ENCODE data around the gene FOXK2.

The FOXK2 gene

GRCh38 chr17:82609655-82610054 is 90.1 kb downstream of the FOXK2 start:
- DNase-seq (ENCODE audit: low spot score), result no peak

DNA sequence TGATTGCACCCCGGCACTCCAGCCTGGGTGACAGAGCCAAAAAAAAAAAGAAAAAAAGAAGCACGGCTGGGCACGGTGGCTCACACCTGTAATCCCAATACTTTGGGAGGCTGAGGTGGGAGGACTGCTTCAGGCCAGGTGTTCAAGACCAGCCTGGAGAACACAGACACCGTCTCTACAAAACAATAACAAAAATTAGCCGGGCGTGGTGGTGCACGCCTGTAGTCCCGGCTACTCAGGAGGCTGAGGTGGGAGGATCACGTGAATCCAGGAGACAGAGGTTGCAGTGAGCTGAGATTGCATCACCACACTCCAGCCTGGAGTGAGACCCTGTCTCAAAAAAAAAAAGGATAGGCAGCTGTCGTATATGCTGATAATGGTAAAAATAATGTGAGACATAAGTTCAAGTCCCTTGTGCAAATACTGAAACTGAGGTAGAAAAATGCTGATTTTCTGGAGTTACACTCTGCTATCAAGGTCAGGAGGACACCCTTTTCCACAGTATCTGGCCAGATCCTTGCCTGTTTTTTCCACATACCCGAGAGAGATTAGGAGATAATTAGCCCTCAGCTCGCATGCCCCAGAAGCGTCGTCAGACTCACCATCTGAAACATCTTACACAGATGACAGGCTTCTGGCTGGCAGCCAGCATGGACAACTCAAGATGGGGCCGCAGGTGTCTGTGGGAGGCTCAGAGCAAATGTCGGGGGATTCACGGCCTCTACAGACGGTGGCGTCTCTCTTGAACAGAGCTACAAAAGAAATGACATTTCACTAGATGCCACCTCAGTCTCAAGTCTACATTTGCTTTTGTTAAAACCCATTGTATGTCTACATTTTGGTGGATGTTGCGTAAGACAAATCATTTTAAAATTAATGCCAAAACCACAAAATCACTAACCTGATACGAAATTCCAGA is 91.9 kb downstream of the FOXK2 start:
- no peak for DNase-seq (ENCODE audit: low spot score)

GRCh38 chr17:82613283-82614094 is 94.0 kb downstream of the FOXK2 start:
- no peak for DNase-seq (ENCODE audit: low spot score)

GRCh38 chr17:82614095-82614631 is 94.6 kb downstream of the FOXK2 start:
- no peak for DNase-seq (ENCODE audit: low spot score)

- no peak for DNase-seq (ENCODE audit: low spot score)
These were observed 95.8 kb downstream of the FOXK2 start for GRCh38 chr17:82615084-82616020.

GRCh38 chr17:82616021-82616711 is 96.6 kb downstream of the FOXK2 start:
- no peak for DNase-seq (ENCODE audit: low spot score)

DNA sequence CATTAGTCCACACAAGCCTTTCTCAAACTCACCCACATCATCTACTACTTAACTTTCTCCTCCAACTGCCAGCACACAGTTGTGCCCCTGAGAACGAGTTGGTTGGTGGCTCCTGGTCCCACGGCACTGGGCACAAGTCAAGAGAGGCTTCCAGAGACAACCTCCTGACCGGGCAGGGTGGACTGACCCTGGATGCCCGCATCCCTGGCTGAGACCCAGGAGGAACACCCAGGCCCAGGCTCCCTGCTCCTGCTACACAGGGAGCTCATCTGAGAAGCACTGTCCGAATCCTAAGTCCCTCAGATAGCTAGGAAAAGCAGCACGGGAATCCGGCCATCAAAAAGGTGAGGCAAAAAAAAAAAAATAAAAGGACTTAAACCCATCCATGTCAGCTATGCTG is 99.7 kb downstream of the FOXK2 start:
- DNase-seq (ENCODE audit: low spot score), result no peak

DNA sequence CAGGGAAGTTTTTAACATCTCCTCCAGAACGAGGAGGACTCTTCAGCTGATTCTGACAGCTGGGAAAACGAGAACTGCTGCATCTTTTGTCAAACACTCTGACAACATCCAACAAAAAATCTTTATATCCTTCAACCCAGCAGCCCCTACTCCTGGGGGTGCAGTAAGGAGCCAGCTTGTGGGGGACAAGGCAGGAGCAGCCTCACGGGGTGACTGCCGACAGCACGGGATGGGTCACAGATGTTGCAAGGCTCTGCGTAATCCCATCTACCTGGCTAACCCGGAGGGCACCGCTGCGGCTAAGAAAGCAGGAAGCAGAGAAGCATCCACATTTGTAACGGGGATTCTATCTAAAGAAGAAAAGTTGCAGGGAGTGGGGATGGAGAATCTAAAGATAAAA is 100.1 kb downstream of the FOXK2 start:
- no peak for DNase-seq (ENCODE audit: low spot score)

- no peak for DNase-seq (ENCODE audit: low spot score)
These were observed 104.2 kb downstream of the FOXK2 start for GRCh38 chr17:82623707-82624106.

DNA sequence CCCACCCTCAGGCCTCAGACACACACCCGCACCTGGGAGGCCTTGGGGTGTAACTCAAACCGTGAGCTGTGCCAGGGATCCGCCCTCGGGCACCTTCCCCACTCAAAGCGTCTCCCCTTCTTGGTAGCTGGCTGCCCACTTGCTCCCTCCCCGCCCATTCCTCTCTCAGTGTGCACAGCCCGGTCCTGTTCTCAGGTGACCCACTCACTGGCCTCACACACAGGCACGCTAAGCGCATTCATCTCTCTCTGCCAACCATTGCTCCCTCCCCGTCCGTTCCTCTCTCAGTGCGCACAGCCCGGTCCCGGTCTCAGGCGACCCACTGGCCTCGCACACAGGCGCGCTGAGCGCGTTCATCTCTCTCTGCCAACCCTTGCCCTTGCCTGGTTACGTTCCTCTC is 107.9 kb downstream of the FOXK2 start:
- no peak for DNase-seq (ENCODE audit: low spot score)

- DNase-seq (ENCODE audit: low spot score), result no peak
These were observed 110.2 kb downstream of the FOXK2 start for GRCh38 chr17:82629748-82630147.

DNA sequence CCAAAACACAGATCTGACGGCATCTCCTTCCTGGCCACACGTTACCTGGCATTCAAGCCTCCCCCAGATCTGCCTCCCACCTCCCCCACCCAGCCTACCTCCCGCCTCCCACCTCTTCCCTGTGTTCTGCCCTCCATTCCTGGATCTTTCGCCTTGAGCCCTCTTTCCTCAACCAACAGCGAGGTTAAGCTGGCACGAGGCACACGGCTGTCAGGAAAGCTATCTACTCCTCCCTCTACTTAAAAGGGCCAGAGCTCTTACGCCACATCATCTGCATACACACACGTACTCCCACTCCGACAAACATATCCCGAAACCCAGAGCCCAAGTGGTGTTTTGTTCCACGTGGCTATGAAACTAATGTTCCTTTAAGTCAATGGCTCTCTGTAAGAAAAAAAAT is 110.7 kb downstream of the FOXK2 start:
- no peak for DNase-seq (ENCODE audit: low spot score)

- no peak for DNase-seq (ENCODE audit: low spot score)
These were observed 112.0 kb downstream of the FOXK2 start for GRCh38 chr17:82631544-82631943.

- no peak for DNase-seq (ENCODE audit: low spot score)
These were observed 112.9 kb downstream of the FOXK2 start for GRCh38 chr17:82632451-82632850.

DNA sequence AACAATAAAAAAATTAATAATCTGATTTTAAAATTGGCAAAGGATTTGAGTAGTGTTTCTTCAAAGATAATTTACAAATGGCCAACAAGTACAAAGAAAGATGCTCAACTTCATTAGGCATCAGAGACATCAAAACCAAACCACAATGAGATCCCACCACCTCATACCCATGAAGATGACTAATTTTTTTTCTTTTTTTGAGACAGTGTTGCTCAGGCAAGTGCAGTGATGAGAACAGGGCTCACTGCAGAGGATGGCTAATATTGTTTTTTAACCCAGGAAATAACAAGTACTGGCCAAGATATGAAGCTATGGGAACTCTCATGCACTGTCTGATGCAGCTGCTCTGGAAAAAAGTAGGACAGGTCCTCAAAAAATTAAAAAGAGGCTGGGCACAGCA is 113.8 kb downstream of the FOXK2 start:
- DNase-seq (ENCODE audit: low spot score), result no peak

DNA sequence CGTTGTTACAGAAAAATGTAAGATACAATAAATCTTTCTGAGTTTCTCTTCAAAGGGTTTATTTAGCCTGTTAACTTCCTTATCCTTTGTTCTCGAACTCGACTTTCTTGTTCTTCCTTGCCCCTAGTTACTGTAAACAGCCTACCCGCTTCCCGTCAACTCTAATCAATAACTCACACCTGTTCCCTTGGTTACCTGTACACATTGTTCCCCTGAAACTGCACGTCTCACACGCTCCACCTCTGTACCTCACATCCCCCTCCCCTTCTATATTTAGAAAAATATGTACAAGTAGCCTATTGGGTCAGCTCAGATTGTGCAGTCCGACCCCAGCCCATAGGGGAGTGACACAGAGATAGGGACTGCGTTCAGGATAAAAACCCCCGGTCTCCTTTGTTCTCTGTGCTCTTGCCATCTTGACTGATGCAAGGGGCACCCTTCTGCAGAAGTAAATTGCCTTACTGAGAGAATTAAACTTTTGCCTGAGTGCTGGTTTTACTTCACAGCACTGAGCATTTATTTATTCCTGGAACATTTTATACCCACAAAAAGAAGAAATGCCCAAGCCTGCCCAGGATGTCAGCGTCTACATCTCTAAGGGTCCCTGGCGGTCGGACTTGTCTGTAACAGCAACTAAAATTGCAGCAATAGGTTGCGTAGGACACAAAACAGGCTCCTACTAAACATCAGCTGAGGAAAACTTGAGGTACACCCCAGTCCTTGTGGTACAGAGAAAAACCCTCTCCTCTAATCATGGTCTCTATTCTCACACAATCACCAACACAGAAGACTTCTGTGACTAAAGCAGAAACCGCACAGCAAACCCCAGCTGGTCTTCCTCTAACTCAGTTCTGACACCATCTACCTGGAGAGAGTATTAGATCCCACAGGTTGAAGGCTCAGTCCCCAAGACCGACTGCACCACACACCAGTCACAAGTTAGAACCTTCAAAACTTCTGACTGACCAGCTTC is 117.4 kb downstream of the FOXK2 start:
- no peak for DNase-seq (ENCODE audit: low spot score)

DNA sequence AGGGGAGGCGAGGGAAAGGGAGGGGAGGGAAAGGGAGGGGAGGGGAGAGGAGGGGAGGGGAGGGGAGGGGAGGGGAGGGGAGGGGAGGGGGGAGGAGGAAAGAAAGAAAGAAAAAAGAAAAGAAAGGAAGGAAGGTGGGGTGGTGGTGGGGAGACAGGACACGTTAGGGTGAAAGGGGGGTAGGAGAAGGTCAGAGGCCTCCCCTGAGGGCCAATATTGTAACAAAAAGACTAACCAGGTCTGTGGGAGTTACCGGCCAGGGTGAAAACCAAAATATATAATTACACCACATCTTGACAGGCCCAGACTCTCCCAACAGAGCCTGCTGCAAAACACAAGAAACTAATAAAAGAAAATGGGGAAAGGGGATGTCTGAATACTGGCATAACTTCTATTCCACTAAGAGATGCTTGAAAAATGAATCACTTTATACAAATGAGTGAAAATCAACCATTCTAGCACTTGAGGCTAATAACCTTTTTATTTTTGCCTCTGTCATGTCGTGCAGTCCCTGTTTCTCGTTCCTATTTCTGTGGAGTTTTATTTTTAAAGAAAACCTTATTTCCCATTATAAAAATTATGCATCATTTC is 118.7 kb downstream of the FOXK2 start:
- DNase-seq (ENCODE audit: low spot score), result no peak

DNA sequence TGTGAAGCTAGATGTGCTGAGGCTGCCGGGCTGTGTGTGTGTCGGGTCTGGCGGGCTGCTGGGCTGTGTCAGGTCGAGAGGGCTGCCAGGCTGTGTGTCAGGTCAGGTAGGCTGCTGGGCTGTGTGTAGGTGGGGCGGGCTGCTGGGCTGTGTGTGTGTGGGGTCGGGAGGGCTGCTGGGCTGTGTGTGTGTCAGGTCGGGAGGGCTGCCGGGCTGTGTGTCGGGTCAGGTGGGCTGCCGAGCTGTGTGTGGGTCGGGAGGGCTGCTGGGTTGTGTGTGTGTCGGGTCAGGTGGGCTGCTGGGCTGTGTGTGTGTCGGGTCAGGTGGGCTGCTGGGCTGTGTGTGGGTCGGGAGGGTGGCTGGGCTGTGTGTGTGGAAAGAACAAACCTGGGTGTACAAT is 120.1 kb downstream of the FOXK2 start:
- DNase-seq (ENCODE audit: low spot score), result no peak

- DNase-seq (ENCODE audit: low spot score), result no peak
These were observed 120.5 kb downstream of the FOXK2 start for GRCh38 chr17:82640036-82640435.

DNA sequence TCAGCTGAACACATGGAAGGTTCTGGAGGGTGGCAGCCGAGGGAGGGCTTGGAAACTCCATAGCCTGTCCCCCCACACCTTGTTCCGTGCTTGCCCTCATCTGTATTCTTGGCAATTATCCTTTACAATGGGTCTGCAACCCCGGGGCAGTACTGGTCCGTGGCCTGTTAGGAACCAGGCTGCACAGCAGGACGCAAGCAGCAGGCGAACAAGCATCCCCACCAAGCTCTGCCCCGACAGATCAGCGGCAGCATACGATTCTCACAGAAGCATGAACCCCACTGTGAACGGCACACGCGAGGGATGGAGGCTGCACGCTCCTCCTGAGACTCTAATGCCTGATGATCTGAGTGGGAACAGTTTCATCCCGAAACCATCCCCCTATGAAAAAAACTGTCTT is 122.5 kb downstream of the FOXK2 start:
- DNase-seq (ENCODE audit: low spot score), result no peak
